Measurements from ENCODE around the gene ADAMTS2. TPM values are rescaled to one million over a fixed set of nuclear protein-coding genes. Genes with fewer than 3 reads are reported as not detected.

Gene ADAMTS2
- total and polyA plus RNA-seq, 2 of the 8 experiments (the other 6 are each of a cell fraction or from before 2014, with no cell fraction given) = 6.6 to 7.3 TPM

DNA sequence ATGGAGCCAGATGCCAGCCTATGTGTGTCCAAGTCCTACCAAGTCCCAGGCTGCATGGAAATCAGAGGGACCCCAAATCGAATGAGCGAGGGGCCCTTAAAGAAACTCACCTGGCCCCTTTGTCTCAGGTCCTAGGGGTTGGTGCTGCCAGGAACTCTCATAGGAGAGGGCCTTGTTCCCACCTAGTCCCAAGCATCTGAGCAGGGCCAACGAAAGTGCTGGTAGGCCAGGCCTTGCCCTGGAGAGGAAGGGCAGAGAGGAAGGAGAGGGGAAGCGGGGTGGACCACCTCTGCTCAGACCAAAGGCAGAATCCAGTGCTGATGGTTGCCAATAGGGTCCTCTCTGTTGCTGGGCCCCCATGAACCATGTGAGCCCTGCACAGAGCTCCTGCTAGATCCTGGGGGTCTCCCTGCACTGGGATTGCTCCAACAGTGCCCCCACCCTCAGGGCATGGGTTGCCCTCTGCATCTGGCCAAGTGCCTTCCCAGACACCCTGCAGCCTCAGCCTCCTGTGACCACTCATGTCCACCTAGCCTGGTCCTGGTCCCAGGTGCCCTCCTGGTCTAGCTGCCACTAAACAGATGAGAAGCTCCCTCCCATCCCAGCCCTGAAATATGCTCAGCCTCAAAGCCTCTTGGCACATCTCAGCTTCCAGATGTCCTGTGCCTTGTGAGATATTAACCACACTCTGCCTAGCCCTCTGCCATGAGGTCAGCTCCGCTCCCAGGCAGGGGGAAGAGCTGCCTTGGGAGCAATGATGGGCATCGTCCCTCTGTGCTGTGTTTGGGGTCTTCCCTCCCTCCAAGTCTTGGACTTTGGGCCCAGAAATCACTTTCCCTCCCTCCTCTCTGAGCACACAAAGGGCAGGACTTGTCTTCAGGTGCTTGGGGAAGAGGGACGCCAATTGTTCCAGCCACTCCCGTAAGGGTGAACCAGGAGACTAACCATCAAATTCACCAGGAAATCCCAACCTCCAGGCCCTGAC lies 109.6 kb downstream of the ADAMTS2 start (continued):
- no peak for TF ChIP-seq EZH2 (IDR thresholded peaks at IDR 0.05; ENCODE audit: low read depth, low read length, severe bottlenecking)
- TF ChIP-seq RNF2 (IDR thresholded peaks at IDR 0.05; ENCODE audit: borderline replicate concordance, low read depth, low read length, missing control alignments, poor library complexity, severe bottlenecking) = no peak
- TF ChIP-seq, protein P1, sequence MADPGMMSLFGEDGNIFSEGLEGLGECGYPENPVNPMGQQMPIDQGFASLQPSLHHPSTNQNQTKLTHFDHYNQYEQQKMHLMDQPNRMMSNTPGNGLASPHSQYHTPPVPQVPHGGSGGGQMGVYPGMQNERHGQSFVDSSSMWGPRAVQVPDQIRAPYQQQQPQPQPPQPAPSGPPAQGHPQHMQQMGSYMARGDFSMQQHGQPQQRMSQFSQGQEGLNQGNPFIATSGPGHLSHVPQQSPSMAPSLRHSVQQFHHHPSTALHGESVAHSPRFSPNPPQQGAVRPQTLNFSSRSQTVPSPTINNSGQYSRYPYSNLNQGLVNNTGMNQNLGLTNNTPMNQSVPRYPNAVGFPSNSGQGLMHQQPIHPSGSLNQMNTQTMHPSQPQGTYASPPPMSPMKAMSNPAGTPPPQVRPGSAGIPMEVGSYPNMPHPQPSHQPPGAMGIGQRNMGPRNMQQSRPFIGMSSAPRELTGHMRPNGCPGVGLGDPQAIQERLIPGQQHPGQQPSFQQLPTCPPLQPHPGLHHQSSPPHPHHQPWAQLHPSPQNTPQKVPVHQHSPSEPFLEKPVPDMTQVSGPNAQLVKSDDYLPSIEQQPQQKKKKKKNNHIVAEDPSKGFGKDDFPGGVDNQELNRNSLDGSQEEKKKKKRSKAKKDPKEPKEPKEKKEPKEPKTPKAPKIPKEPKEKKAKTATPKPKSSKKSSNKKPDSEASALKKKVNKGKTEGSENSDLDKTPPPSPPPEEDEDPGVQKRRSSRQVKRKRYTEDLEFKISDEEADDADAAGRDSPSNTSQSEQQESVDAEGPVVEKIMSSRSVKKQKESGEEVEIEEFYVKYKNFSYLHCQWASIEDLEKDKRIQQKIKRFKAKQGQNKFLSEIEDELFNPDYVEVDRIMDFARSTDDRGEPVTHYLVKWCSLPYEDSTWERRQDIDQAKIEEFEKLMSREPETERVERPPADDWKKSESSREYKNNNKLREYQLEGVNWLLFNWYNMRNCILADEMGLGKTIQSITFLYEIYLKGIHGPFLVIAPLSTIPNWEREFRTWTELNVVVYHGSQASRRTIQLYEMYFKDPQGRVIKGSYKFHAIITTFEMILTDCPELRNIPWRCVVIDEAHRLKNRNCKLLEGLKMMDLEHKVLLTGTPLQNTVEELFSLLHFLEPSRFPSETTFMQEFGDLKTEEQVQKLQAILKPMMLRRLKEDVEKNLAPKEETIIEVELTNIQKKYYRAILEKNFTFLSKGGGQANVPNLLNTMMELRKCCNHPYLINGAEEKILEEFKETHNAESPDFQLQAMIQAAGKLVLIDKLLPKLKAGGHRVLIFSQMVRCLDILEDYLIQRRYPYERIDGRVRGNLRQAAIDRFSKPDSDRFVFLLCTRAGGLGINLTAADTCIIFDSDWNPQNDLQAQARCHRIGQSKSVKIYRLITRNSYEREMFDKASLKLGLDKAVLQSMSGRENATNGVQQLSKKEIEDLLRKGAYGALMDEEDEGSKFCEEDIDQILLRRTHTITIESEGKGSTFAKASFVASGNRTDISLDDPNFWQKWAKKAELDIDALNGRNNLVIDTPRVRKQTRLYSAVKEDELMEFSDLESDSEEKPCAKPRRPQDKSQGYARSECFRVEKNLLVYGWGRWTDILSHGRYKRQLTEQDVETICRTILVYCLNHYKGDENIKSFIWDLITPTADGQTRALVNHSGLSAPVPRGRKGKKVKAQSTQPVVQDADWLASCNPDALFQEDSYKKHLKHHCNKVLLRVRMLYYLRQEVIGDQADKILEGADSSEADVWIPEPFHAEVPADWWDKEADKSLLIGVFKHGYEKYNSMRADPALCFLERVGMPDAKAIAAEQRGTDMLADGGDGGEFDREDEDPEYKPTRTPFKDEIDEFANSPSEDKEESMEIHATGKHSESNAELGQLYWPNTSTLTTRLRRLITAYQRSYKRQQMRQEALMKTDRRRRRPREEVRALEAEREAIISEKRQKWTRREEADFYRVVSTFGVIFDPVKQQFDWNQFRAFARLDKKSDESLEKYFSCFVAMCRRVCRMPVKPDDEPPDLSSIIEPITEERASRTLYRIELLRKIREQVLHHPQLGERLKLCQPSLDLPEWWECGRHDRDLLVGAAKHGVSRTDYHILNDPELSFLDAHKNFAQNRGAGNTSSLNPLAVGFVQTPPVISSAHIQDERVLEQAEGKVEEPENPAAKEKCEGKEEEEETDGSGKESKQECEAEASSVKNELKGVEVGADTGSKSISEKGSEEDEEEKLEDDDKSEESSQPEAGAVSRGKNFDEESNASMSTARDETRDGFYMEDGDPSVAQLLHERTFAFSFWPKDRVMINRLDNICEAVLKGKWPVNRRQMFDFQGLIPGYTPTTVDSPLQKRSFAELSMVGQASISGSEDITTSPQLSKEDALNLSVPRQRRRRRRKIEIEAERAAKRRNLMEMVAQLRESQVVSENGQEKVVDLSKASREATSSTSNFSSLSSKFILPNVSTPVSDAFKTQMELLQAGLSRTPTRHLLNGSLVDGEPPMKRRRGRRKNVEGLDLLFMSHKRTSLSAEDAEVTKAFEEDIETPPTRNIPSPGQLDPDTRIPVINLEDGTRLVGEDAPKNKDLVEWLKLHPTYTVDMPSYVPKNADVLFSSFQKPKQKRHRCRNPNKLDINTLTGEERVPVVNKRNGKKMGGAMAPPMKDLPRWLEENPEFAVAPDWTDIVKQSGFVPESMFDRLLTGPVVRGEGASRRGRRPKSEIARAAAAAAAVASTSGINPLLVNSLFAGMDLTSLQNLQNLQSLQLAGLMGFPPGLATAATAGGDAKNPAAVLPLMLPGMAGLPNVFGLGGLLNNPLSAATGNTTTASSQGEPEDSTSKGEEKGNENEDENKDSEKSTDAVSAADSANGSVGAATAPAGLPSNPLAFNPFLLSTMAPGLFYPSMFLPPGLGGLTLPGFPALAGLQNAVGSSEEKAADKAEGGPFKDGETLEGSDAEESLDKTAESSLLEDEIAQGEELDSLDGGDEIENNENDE (IDR thresholded peaks at IDR 0.05; ENCODE audit: insufficient replicate concordance, low read length) = no peak
- TF ChIP-seq SIX5 (IDR thresholded peaks at IDR 0.05; ENCODE audit: low read depth, low read length) = no peak
